Gastroesophageal sphincter (tissue), 4 donors: ENCODE data around the gene UBL3. TPM values are rescaled to one million over a fixed set of nuclear protein-coding genes. Genes with fewer than 3 reads are reported as not detected.

Experiments used
- ATAC-seq: fragments of 150-250 bp; one replicate; pipeline ENCODE4 v1.9.1; 2016; ENCODE audit warnings: mild to moderate bottlenecking, moderate library complexity
- H3K27ac ChIP-seq, 4 donors: fragments of 200-600 bp; sonication (generic) in 3 of 4; 1 replicate in 3 of 4; 2 replicates in 1 of 4; pipeline ENCODE4 v1.5.1; 2016 to 2019
- H3K27me3 ChIP-seq: fragments of 200-600 bp; sonication (generic); one replicate; pipeline ENCODE4 v1.5.1; 2019
- H3K36me3 ChIP-seq, 2 donors: fragments of 200-600 bp; sonication (generic); one replicate each; pipeline ENCODE4 v1.5.1; 2019; ENCODE audit warnings: control low read depth in 1 of 2
- H3K4me1 ChIP-seq, 3 donors: fragments of 200-600 bp; sonication (generic); 1 replicate in 2 of 3; 2 replicates in 1 of 3; pipeline ENCODE4 v1.5.1; 2016 to 2019; ENCODE audit warnings: control low read depth in 2 of 3
- H3K4me3 ChIP-seq, 2 donors: fragments of 200-600 bp; sonication (generic); one replicate each; pipeline ENCODE4 v1.5.1; 2019; ENCODE audit warnings: mild to moderate bottlenecking in 1 of 2, moderate library complexity in 1 of 2
- H3K9me3 ChIP-seq, 3 donors: fragments of 200-600 bp; sonication (generic); one replicate each; pipeline ENCODE4 v1.5.1; 2017 to 2019; ENCODE audit warnings: control low read depth in 2 of 3
- EP300 ChIP-seq: sonication (generic); formaldehyde crosslinking; IDR thresholded peaks from one replicate; pipeline ENCODE4 v1.6.1; 2017; ENCODE audit warnings: antibody characterized with exemption, mild to moderate bottlenecking
- POLR2A ChIP-seq, 2 donors: fragments of 450-650 bp; IDR thresholded peaks; one replicate each; pipeline ENCODE4 v1.6.1; 2017; ENCODE audit warnings: antibody characterized with exemption in 2 of 2, mild to moderate bottlenecking in 2 of 2, moderate library complexity in 1 of 2
- POLR2AphosphoS5 ChIP-seq: sonication (generic); formaldehyde crosslinking; IDR thresholded peaks from one replicate; pipeline ENCODE4 v1.6.1; 2017; ENCODE audit warnings: antibody characterized with exemption
- WGBS, 2 donors: methylation state at CpG; one replicate each; pipeline ENCODE4 v1.1.5; 2018; ENCODE audit warnings: low coverage in 1 of 2; 5-methylcytosine and 5-hydroxymethylcytosine counted together
- total RNA-seq, 4 donors: library from RNA; depleted of rRNA; stranded (reverse); fragments of >200 nt; gene quantifications; one replicate each; pipeline ENCODE4 v1.1.0, GENCODE V29; 2016
- TF ChIP-seq, protein P1 (sequence below), 4 experiments: fragments of 200-600 bp in 2 of 4; fragments of 450-650 bp in 2 of 4; sonication (generic) in 1 of 4; IDR thresholded peaks; one replicate each; pipeline ENCODE4 v1.5.1; 2017 to 2019; ENCODE audit warnings: antibody characterized with exemption in 4 of 4, mild to moderate bottlenecking in 2 of 4, moderate library complexity in 2 of 4

UBL3 gene
- total RNA-seq, 4 donors from 2014 or later, result 36.7 to 46.7 (median 38.6) TPM

- H3K27me3 ChIP-seq, result no peaks in the 10 kb centered on the region
- TF ChIP-seq POLR2AphosphoS5 (no peak), EP300 (no peak), POLR2A (IDR thresholded peaks at IDR 0.05) (no peak)
- TF ChIP-seq, protein P1, sequence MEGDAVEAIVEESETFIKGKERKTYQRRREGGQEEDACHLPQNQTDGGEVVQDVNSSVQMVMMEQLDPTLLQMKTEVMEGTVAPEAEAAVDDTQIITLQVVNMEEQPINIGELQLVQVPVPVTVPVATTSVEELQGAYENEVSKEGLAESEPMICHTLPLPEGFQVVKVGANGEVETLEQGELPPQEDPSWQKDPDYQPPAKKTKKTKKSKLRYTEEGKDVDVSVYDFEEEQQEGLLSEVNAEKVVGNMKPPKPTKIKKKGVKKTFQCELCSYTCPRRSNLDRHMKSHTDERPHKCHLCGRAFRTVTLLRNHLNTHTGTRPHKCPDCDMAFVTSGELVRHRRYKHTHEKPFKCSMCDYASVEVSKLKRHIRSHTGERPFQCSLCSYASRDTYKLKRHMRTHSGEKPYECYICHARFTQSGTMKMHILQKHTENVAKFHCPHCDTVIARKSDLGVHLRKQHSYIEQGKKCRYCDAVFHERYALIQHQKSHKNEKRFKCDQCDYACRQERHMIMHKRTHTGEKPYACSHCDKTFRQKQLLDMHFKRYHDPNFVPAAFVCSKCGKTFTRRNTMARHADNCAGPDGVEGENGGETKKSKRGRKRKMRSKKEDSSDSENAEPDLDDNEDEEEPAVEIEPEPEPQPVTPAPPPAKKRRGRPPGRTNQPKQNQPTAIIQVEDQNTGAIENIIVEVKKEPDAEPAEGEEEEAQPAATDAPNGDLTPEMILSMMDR (IDR thresholded peaks at IDR 0.05), result no peak
- H3K9me3 ChIP-seq, result no peaks in the 10 kb centered on the region
- no peak overlapping the region for H3K27ac ChIP-seq
- peaks cover 0 to 25% (median 0%) of the 10 kb centered on the region in 3 donors for H3K4me1 ChIP-seq
- 76 to 97% methylated on average over 3 to 4 of the region's 6 CpGs for WGBS, 2 donors
- no peaks in the 10 kb centered on the region for H3K36me3 ChIP-seq
- ATAC-seq, result no peak
- no peak overlapping the region for H3K4me3 ChIP-seq
Measured at GRCh38 chr13:29800687-29801086, 49.7 kb downstream of the UBL3 start.

DNA sequence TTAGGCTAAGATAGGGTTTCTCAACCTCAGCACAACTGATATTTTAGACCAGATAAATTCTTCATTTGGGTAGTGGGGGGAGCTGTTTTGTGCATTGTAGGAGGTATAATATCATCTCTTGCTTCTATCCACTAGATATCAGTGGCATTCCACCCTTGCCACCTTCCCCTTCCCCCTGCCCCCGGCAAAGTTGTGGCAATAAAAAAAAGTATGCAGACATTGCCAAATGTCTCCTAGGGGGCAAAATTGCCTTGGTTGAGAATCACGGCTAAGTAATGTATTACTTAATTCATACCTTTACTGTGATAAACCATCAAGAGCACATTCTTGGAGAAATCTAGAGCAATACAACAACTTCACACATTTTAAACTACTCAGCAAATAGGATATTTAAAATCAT, 51.4 kb downstream of the UBL3 start:
- Histone ChIP-seq H3K27ac (no peak overlapping the region), H3K4me1 (peaks cover 0 to 25% (median 0%) of the 10 kb centered on the region in 3 donors), H3K9me3 (no peaks in the 10 kb centered on the region), H3K4me3 (no peak overlapping the region), H3K36me3 (no peaks in the 10 kb centered on the region), H3K27me3 (no peaks in the 10 kb centered on the region)
- no peak for ATAC-seq
- TF ChIP-seq POLR2AphosphoS5 (no peak), EP300 (no peak), POLR2A (IDR thresholded peaks at IDR 0.05) (no peak)
- TF ChIP-seq, protein P1 (IDR thresholded peaks at IDR 0.05), result no peak
- 80 to 91% methylated on average over 2 of the region's 2 CpGs for WGBS, 2 donors

- no peak for ATAC-seq
- H3K27me3 ChIP-seq, result no peaks in the 10 kb centered on the region
- H3K36me3 ChIP-seq, result no peaks in the 10 kb centered on the region
- 71 to 87% methylated on average over 5 of the region's 5 CpGs for WGBS, 2 donors
- no peak overlapping the region for H3K4me3 ChIP-seq
- H3K9me3 ChIP-seq, result no peaks in the 10 kb centered on the region
- no peak overlapping the region for H3K27ac ChIP-seq
- peaks cover 0 to 18% (median 0%) of the 10 kb centered on the region in 3 donors for H3K4me1 ChIP-seq
- TF ChIP-seq POLR2AphosphoS5, result no peak
- TF ChIP-seq EP300, result no peak
- TF ChIP-seq POLR2A (IDR thresholded peaks at IDR 0.05), result no peak
- TF ChIP-seq, protein P1 (IDR thresholded peaks at IDR 0.05), result no peak
Measured at GRCh38 chr13:29791997-29792780, 58.2 kb downstream of the UBL3 start.

DNA sequence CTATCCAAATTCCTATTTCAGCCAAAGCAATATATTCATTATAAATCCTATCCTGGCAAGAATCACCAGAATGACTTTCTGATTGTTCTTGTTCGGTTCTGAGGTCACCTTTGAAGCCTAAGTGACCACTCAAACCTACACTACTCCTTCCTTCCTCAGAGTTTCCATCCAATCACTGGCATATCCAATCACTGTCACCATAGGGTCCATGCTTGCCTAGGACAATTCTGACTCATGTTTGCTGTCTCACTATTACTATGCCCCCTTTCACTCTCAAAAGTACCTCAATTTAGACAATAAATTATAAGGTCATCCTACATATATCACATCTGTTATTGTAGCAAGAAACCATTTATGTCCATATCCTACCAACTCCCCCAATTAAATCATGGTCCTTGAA, 58.9 kb downstream of the UBL3 start:
- Histone ChIP-seq H3K27ac (no peak overlapping the region), H3K36me3 (no peaks in the 10 kb centered on the region), H3K9me3 (no peaks in the 10 kb centered on the region), H3K4me3 (no peak overlapping the region), H3K27me3 (no peaks in the 10 kb centered on the region), H3K4me1 (peaks cover 0 to 17% (median 0%) of the 10 kb centered on the region in 3 donors)
- no peak for ATAC-seq
- TF ChIP-seq EP300 (no peak), POLR2A (IDR thresholded peaks at IDR 0.05) (no peak)
- TF ChIP-seq, protein P1 (IDR thresholded peaks at IDR 0.05), result no peak
- 77 to 80% methylated on average over 1 of the region's 1 CpG for WGBS, 2 donors

GRCh38 chr13:29786698-29787097, 63.7 kb downstream of the UBL3 start:
- H3K4me1 ChIP-seq, result peaks cover 0 to 26% (median 0%) of the 10 kb centered on the region in 3 donors
- no peaks in the 10 kb centered on the region for H3K9me3 ChIP-seq
- TF ChIP-seq, protein P1 (IDR thresholded peaks at IDR 0.05), result no peak
- TF ChIP-seq EP300 (no peak), POLR2AphosphoS5 (no peak)
- no peak overlapping the region for H3K27ac ChIP-seq
- WGBS, 2 donors, result 100% methylated on average over 1 of the region's 1 CpG
- no peaks in the 10 kb centered on the region for H3K36me3 ChIP-seq
- H3K4me3 ChIP-seq, result no peak overlapping the region
- ATAC-seq, result no peak
- no peaks in the 10 kb centered on the region for H3K27me3 ChIP-seq
